C4-2B (cell line): ENCODE results near the gene CEP164.

Experiments
- ZFX ChIP-seq: fragments of 450-650 bp; IDR thresholded peaks from 2 replicates; pipeline ENCODE4 v1.6.1; 2017
- TF ChIP-seq, protein P1 (sequence below): fragments of 450-650 bp; conservative IDR thresholded peaks from 2 replicates; pipeline ENCODE4 v1.5.1; 2017; ENCODE audit warnings: mild to moderate bottlenecking

DNA sequence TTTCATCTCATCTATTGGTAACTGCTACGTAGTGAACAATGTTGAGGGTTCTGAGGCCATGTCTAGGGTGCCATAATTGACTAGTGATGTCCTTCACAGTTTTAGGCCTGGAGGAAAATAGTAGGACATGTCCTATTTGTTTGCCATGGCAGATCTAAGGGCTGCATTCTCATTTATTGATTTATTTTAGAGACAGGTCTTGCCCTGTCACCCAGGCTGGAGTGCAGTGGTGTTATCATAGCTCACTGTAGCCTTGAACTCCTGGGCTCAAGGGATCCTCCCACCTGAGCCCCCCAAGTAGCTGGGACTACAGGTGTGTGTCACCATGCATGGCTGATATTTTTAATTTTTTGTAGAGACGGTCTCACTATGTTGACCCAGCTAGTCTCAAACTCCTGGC is 5.2 kb downstream of the CEP164 start:
- TF ChIP-seq, protein P1, sequence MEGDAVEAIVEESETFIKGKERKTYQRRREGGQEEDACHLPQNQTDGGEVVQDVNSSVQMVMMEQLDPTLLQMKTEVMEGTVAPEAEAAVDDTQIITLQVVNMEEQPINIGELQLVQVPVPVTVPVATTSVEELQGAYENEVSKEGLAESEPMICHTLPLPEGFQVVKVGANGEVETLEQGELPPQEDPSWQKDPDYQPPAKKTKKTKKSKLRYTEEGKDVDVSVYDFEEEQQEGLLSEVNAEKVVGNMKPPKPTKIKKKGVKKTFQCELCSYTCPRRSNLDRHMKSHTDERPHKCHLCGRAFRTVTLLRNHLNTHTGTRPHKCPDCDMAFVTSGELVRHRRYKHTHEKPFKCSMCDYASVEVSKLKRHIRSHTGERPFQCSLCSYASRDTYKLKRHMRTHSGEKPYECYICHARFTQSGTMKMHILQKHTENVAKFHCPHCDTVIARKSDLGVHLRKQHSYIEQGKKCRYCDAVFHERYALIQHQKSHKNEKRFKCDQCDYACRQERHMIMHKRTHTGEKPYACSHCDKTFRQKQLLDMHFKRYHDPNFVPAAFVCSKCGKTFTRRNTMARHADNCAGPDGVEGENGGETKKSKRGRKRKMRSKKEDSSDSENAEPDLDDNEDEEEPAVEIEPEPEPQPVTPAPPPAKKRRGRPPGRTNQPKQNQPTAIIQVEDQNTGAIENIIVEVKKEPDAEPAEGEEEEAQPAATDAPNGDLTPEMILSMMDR: no peak
- no peak for TF ChIP-seq ZFX
